GM12892 (cell line): Measurements from ENCODE around the gene CRIM1.

ENCODE experiments used
- POLR2A ChIP-seq: IDR thresholded peaks from 2 replicates; pipeline ENCODE4 v1.6.1; 2011; ENCODE audit warnings: low read depth, low read length, control low read depth
- POLR2AphosphoS5 ChIP-seq: IDR thresholded peaks from 2 replicates; pipeline ENCODE4 v1.6.1; 2011; ENCODE audit warnings: low read depth, low read length, control low read depth

DNA sequence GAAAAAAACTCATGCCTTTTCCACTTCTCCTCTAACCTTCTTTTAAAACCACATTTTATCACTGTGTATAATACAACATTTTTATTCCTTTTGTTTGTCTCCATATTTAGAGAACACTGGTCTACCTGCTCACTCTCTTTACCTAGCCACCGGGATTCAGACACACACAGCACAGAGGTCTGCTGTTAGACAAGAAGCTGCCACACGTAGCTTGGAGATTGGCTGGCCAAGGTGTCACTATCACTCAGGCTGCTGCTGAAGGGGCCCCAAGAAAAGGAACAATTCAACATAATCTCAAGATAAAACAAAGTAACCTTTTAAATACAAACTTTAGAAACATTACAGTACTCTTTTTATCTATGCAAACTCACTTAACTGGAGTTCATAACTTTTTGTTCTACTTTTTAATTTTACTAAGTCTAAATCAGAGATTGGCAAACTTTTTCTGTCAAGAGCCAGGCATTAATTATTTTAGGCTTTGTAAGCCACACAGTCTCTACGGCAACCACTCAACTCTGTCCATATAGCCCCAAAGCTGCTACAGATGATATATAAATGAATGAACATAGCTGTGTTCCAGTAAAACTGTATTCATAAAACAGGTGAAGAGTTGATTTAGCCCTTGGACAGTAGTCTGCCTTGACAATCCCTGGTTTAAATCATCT lies 216.6 kb downstream of the CRIM1 start:
- no peak for TF ChIP-seq POLR2AphosphoS5
- TF ChIP-seq POLR2A = no peak
